Fibroblast of lung (primary cell): ENCODE measurements around the gene TYRO3.

Source experiments
- CTCF ChIP-seq, 2 donors: IDR thresholded peaks in 1 of 2; conservative IDR thresholded peaks in 1 of 2; 1 replicate in 1 of 2; 2 replicates in 1 of 2; pipeline ENCODE4 v1.5.1; 2011 to 2012; ENCODE audit warnings: low read length in 2 of 2, control low read depth in 1 of 2, inconsistent platforms in 1 of 2, low read depth in 1 of 2, mild to moderate bottlenecking in 1 of 2
- EZH2 ChIP-seq: IDR thresholded peaks from 2 replicates; pipeline ENCODE4 v1.5.1; 2012; ENCODE audit warnings: low read length, control low read depth, mild to moderate bottlenecking; ENCODE audit errors: missing control alignments

- TF ChIP-seq CTCF (conservative IDR thresholded peaks at IDR 0.05 in 1 of 2, IDR thresholded peaks at IDR 0.05 in 1 of 2; ENCODE audit: low read depth in 1 of 2, low read length in 2 of 2) = no peak
- TF ChIP-seq EZH2 = no peak
Measured at GRCh38 chr15:41559239-41559782, 299 bp downstream of the TYRO3 start.
